Hair follicular keratinocyte (primary cell): ENCODE data around the gene ACE2. TPM values are rescaled to one million over a fixed set of nuclear protein-coding genes. Genes with fewer than 3 reads are reported as not detected.

Experiments
- total RNA-seq: library from RNA; depleted of rRNA; stranded (reverse); fragments of >200 nt; gene quantifications from 2 replicates; pipeline ENCODE4 v1.2.3, GENCODE V29; 2015

ACE2 gene
- total RNA-seq, result not detected in 2 replicates

GRCh38 chrX:15600745-15601144, at the start of gene ACE2:
TSS of gene ACE2 (minus strand) at chrX:15600960. CDS start at chrX:15600911, 49 bp downstream.

Other genes starting within 250 kb of the ACE2 start
- not detected in 2 replicates for gene VEGFD, start 216.5 kb downstream of the ACE2 start, total RNA-seq
- 17.6 and 22.6 TPM in 2 replicates for gene PIR, start 107.6 kb downstream of the ACE2 start, total RNA-seq
- not detected in 2 replicates for gene BMX, start 100.2 kb downstream of the ACE2 start, total RNA-seq
- gene CLTRN, start 63.8 kb upstream of the ACE2 start, total RNA-seq, result 0.11 and 0.39 TPM in 2 replicates
- 3.2 and 3.5 TPM in 2 replicates for gene CA5B, start 137.3 kb upstream of the ACE2 start, total RNA-seq
- 3.7 and 4.7 TPM in 2 replicates for gene ZRSR2, start 189.5 kb upstream of the ACE2 start, total RNA-seq